HG02759 (cell line): ENCODE results near the gene C3.
"Not testable (repeated sequence)": the region's sequence is repeated elsewhere in the genome, so short reads cannot be mapped to it uniquely, and the experiment has no call there.

Experiments
- ATAC-seq: cut with Tn5 transposase; IDR thresholded peaks from one replicate; pipeline ENCODE4 v1.9.1; 2021; ENCODE audit warnings: mild to moderate bottlenecking, moderate library complexity; ENCODE audit not compliant: unreplicated experiment

C3 gene

GRCh38 chr19:6667114-6667627, 53.3 kb downstream of the C3 start:
- no peak for ATAC-seq

GRCh38 chr19:6664916-6665315, 55.5 kb downstream of the C3 start:
- ATAC-seq = no peak

DNA sequence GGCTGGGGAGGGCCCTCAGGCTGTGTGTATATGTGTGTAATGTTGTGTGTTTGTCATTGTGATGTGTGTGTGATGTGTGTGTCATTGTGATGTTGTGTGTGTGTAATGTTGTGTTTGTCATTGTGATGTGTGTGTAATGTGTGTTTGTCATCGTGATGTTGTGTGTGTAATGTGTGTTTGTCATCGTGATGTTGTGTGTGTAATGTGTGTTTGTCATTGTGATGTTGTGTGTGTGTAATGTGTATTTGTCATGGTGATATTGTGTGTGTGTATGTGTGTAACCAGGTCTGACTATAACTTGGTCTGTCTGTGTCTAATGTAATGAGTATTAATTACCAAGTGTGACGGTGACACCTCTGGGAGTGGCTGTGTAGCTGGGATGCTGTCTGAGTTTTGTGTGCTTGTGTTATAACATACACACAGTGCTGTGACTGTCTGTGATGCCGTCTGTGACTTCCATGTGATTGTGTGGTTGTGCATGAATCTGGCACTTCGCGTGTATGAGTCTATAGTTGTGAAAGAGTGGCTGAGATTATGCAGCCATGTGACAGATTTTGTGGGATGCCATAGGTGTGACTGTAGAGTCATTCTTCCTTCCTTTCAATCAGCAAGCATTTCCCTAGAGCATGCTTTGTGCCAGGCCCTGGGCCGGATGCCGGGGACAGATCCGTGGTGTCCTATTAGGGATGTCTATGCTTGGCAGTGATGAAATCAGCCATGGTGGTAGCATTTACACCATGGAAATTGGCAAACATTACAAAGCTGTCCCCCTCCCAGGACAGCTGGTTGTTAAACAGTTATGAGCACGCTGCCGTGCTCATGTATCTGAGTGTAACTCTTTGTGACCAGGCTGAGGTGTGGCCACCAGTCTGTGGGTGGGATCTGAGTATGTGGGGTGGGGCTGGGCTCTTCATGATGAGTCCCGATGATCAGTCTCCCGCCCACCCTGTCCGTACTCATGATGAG, 56.9 kb downstream of the C3 start:
- no peak for ATAC-seq

GRCh38 chr19:6662702-6663101, 57.7 kb downstream of the C3 start:
- no peak for ATAC-seq

DNA sequence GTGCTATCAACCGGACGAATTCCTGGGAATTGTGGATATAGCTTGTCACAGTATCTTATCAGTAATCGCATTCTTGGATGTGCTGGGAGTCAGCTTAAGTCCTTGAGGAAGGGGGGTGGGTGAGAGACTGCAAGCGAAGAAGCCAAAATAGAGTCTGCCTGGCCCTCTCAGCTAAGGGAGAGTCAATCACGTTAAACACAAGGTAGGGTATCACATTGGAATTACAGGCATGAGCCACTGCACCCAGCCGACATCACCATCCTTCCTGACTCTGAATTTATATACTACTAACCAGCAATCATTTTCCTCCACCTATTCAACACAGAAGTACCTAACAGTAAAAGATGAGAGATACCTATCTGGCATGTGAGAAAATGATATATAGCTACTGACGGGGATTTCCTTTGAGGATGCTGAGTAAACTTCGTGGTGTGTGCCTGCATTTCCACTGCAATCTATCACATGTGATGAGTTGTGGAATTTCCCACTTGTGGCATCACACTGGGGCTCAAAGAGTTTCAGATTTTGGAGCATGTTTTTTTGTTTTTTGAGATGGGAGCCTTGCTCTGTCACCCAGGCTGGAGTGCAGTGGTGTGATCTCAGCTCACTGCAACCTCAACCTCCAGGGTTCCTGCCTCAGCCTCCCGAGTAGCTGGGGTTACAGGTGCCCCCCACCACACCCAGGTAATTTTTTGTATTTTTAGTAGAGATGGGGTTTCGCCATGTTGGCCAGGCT, 58.8 kb downstream of the C3 start:
- not testable (repeated sequence) for ATAC-seq

DNA sequence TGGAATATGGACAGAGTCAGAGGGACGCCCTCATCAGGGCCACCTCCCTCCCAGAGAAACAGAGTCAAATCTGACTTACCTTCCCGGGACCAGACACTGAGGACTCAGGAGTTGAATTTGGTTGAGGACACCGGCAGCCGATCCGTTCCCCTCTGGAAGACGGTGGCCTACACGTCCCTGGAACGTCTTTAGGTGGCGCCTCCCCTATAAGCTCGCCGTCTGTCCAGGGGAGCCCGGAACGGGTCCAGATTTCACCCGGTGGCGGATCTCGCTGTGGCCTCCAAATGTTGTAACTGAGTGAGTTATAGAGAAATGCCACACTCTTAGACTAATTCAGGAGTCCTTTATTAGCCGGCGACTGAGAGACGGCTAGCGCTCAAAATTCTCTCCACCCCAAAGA, 59.5 kb downstream of the C3 start:
- no peak for ATAC-seq

DNA sequence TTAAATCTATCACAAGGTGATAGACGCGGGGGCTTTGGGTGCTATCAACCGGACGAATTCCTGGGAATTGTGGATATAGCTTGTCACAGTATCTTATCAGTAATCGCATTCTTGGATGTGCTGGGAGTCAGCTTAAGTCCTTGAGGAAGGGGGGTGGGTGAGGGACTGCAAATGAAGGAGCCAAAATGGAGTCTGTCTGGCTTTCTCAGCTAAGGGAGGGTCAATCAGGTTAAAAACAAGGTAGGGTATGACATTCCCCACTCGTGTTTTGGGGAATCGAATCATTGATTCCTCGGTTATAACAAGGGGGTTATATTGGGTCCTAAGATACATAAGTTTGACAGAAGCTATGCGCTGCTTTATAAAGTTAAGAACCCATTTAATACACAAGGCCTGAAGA, 64.1 kb downstream of the C3 start:
- ATAC-seq = not testable (repeated sequence)

- ATAC-seq = no peak
Observed at GRCh38 chr19:6654347-6655310, 65.8 kb downstream of the C3 start.

GRCh38 chr19:6652805-6653094, 67.7 kb downstream of the C3 start:
- no peak for ATAC-seq

- no peak for ATAC-seq
Observed at GRCh38 chr19:6651965-6652804, 68.3 kb downstream of the C3 start.

- ATAC-seq = no peak
Observed at GRCh38 chr19:6649185-6649584, 71.3 kb downstream of the C3 start.

GRCh38 chr19:6648141-6648715, 72.2 kb downstream of the C3 start:
- ATAC-seq = no peak

GRCh38 chr19:6644796-6645195, 75.7 kb downstream of the C3 start:
- no peak for ATAC-seq

DNA sequence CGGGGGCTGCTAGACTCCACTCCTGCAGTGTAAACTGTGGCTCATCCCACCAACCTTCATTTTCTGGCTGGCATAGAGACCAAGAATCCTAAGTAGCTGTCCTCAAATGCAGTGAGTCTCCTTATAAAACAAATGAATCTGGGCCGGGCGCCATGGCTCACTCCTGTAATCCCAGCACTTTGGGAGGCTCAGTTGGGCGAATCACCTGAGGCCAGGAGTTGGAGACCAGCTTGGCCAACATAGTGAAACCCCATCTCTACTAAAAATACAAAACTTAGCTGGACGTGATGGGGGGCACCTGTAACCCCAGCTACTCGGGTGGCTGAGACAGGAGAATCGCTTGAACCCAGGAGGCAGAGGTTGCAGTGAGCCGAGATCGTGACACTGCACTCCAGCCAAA, 80.1 kb downstream of the C3 start:
- ATAC-seq = not testable (repeated sequence)

DNA sequence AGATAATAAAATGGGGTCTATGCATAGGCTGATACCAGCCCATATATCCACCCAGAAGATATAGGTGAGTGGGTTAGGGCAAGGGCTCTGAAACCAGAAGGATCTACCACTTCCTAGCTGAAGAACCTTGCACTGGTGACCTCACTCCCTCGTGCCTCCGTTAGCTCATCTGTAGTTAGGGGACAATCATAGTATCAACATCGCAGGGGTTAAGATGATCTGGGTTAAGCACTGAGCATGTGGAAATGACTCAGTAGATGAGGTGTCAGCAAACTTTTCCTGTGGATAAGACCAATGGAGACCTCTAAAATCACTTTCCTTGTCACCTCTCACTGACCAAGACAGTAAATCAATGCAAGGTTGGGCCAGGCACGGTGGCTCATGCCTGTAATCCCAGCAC, 81.0 kb downstream of the C3 start:
- no peak for ATAC-seq

- ATAC-seq = not testable (repeated sequence)
Observed at GRCh38 chr19:6633456-6633813, 87.0 kb downstream of the C3 start.

DNA sequence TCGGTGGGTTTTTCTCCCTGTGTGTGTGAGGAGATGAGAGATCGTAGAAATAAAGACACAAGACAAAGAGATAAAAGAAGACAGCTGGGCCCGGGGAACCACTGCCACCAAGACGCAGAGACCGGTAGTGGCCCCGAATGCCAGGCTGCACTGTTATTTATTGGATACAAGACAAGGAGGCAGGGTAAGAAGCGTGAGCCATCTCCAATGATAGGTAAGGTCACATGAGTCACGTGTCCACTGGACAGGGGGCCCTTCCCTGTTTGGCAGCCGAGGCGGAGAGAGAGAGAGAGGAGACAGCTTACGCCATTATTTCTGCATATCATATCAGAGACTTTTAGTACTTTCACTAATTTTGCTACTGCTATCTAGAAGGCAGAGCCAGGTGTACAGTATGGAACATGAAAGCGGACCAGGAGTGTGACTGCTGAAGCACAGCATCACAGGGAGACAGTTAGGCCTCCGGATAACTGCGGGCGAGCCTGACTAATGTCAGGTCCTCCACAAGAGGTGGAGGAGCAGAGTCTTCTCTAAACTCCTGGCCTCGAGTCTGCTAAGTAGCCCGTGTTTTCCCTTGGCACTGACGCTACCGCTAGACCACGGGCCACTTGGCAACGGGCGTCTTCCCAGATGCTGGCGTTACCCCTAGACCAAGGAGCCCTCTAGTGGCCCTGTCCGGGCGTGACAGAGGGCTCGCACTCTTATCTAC, 87.5 kb downstream of the C3 start:
- ATAC-seq = not testable (repeated sequence)

GRCh38 chr19:6632002-6632621, 88.3 kb downstream of the C3 start:
- ATAC-seq = no peak
